ENCODE results near the gene SHISAL1. TPM values are rescaled to one million over a fixed set of nuclear protein-coding genes. Genes with fewer than 3 reads are reported as not detected.

The SHISAL1 gene
- total RNA-seq, 1 experiment from 2014 or later = not detected

- no peak overlapping the region for H3K27ac Mint-ChIP-seq (ENCODE audit: unreplicated experiment)
These were observed 20.9 kb downstream of the SHISAL1 start for GRCh38 chr22:44291674-44292360.

GRCh38 chr22:44291265-44291664 lies 21.5 kb downstream of the SHISAL1 start:
- no peak overlapping the region for H3K4me3 Mint-ChIP-seq (ENCODE audit: unreplicated experiment)
- Histone ChIP-seq H3K9me3 (peaks cover 5% of the 10 kb centered on the region; the same call in 1 of the 2 replicates), H3K36me3 (ENCODE audit: control insufficient read depth, insufficient read depth, low read length) (no peaks in the 10 kb centered on the region), H3K4me3 (ENCODE audit: low read depth, low read length) (no peak overlapping the region), H3K27me3 (replicated peaks; ENCODE audit: control insufficient read depth, insufficient read depth, low read length) (no peaks in the 10 kb centered on the region), H3K4me1 (no peaks in the 10 kb centered on the region)
- TF ChIP-seq CTCF (IDR thresholded peaks at IDR 0.05; ENCODE audit: insufficient read depth in 1 of 2, low read depth in 1 of 2, low read length in 1 of 2, severe bottlenecking in 1 of 2, unreplicated experiment in 1 of 2) = no peak
- no peak for DNase-seq
- peaks cover 6% of the 10 kb centered on the region for H3K36me3 Mint-ChIP-seq (ENCODE audit: insufficient read depth, unreplicated experiment)
- no peaks in the 10 kb centered on the region for H3K9me3 Mint-ChIP-seq (ENCODE audit: unreplicated experiment)
- ChIA-PET POLR2A (no interaction called here), CTCF (no interaction called here)
- H3K4me1 Mint-ChIP-seq (ENCODE audit: low read depth, unreplicated experiment) = no peaks in the 10 kb centered on the region
- intact Hi-C loops (cut with micrococcal nuclease; ENCODE audit: unreplicated experiment) = no loop called here
- no peak overlapping the region for H3K27ac Mint-ChIP-seq (ENCODE audit: unreplicated experiment)
- BruUV-seq (replicated peaks) = no TSS peak
- H3K27me3 Mint-ChIP-seq (ENCODE audit: insufficient read depth, unreplicated experiment) = peaks cover under 1% of the 10 kb centered on the region

More at GRCh38 chr22:44291674-44292360, 20.9 kb downstream of the SHISAL1 start:
- DNase-seq = no peak
- Histone ChIP-seq H3K4me3 (ENCODE audit: low read depth, low read length) (no peak overlapping the region), H3K27me3 (replicated peaks; ENCODE audit: control insufficient read depth, insufficient read depth, low read length) (no peaks in the 10 kb centered on the region), H3K9me3 (peaks cover 5% of the 10 kb centered on the region; the same call in 1 of the 2 replicates), H3K36me3 (ENCODE audit: control insufficient read depth, insufficient read depth, low read length) (no peaks in the 10 kb centered on the region), H3K4me1 (no peaks in the 10 kb centered on the region)
- POLR2A ChIA-PET = no interaction called here
- no peak overlapping the region for H3K4me3 Mint-ChIP-seq (ENCODE audit: unreplicated experiment)
- CTCF ChIA-PET = no interaction called here
- intact Hi-C loops (cut with micrococcal nuclease; ENCODE audit: unreplicated experiment) = no loop called here
- no peaks in the 10 kb centered on the region for H3K4me1 Mint-ChIP-seq (ENCODE audit: low read depth, unreplicated experiment)
- H3K36me3 Mint-ChIP-seq (ENCODE audit: insufficient read depth, unreplicated experiment) = peaks cover 4% of the 10 kb centered on the region
- no peaks in the 10 kb centered on the region for H3K27me3 Mint-ChIP-seq (ENCODE audit: insufficient read depth, unreplicated experiment)
- TF ChIP-seq CTCF (IDR thresholded peaks at IDR 0.05; ENCODE audit: insufficient read depth in 1 of 2, low read depth in 1 of 2, low read length in 1 of 2, severe bottlenecking in 1 of 2, unreplicated experiment in 1 of 2) = no peak
- no TSS peak for BruUV-seq (replicated peaks)
- H3K9me3 Mint-ChIP-seq (ENCODE audit: unreplicated experiment) = no peaks in the 10 kb centered on the region

GRCh38 chr22:44289414-44290171 lies 23.2 kb downstream of the SHISAL1 start:
- Histone ChIP-seq H3K4me3 (ENCODE audit: low read depth, low read length) (no peak overlapping the region), H3K4me1 (no peaks in the 10 kb centered on the region), H3K9me3 (peaks cover 1% of the 10 kb centered on the region; the same call in 1 of the 2 replicates), H3K36me3 (ENCODE audit: control insufficient read depth, insufficient read depth, low read length) (no peaks in the 10 kb centered on the region), H3K27me3 (replicated peaks; ENCODE audit: control insufficient read depth, insufficient read depth, low read length) (no peaks in the 10 kb centered on the region)
- Mint-ChIP-seq H3K9me3 (ENCODE audit: unreplicated experiment) (no peaks in the 10 kb centered on the region), H3K27ac (ENCODE audit: unreplicated experiment) (no peak overlapping the region), H3K4me1 (ENCODE audit: low read depth, unreplicated experiment) (no peaks in the 10 kb centered on the region), H3K4me3 (ENCODE audit: unreplicated experiment) (no peak overlapping the region), H3K36me3 (ENCODE audit: insufficient read depth, unreplicated experiment) (peaks cover 8% of the 10 kb centered on the region), H3K27me3 (ENCODE audit: insufficient read depth, unreplicated experiment) (peaks cover 10% of the 10 kb centered on the region)
- DNase-seq = no peak
- BruUV-seq (replicated peaks) = no TSS peak
- ChIA-PET CTCF (no interaction called here), POLR2A (no interaction called here)
- intact Hi-C loops (cut with micrococcal nuclease; ENCODE audit: unreplicated experiment) = no loop called here
- TF ChIP-seq CTCF (IDR thresholded peaks at IDR 0.05; ENCODE audit: insufficient read depth in 1 of 2, low read depth in 1 of 2, low read length in 1 of 2, severe bottlenecking in 1 of 2, unreplicated experiment in 1 of 2) = no peak

Measured in Caco-2 (cell line).